Measurements from ENCODE around the gene KMT2E.

KMT2E gene

GRCh38 chr7:105132835-105133234, 118.8 kb downstream of the KMT2E start:
- no peak for DNase-seq

DNA sequence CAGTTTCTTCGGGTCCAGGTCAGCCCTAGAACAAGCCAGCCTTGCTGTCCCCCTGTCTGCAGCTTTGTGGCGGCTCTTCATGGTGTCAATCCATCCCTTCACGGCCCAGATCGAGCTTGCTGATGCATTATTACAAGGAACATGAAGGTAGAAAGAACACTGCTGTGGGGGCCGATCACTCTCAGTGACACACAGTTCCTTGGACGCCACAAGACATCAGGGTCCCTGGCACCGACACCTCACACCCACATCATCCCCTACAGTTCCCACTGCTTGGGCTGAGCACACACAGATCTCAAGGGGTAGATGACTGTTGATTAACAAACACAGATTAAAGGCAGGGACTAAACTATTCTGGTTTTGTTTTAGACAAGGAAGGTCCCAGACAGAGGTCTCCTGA, 119.4 kb downstream of the KMT2E start:
- no peak for DNase-seq

GRCh38 chr7:105133986-105134655, 120.1 kb downstream of the KMT2E start:
- DNase-seq: no peak

GRCh38 chr7:105136221-105136620, 122.2 kb downstream of the KMT2E start:
- DNase-seq: no peak

DNA sequence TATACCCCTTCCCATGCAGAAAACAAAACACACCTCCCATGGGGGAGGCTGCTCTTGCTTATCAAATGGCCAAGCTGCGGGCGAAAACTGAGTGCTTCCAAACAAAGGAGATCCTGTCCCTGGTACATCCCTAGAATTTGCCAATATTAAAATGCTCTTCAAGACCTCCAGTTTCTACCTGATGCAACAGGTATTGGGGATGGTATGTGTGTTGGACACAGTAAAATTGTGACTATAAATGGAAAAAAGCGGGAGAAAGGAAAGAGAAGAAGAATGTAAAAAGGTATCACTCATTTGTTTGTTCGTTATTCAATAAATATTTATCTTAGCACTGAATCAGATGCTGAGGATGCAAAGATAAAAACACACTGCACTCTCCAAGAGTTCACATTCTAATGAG, 123.9 kb downstream of the KMT2E start:
- no peak for DNase-seq

GRCh38 chr7:105139381-105139780, 125.4 kb downstream of the KMT2E start:
- DNase-seq: no peak

DNA sequence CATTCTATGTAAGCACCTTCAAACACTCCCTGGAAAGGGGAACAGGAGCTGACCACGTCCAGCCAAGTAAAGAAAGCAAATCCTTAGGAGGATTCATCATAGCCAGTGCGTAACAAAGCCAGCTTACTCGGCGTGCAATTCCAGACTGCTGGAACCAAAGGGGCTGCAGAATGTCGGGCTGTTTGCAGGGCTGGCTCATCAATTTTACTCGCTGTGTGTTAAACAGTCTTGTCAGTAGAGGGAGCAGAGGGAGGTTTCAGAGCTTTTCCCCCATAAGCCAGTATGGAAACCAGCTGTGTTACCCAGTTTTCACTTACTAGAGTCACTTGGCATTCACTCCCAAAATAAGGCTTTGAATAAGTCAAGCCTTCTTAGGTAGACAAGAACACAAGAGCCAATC, 127.1 kb downstream of the KMT2E start:
- DNase-seq: peak; percentile 54

DNA sequence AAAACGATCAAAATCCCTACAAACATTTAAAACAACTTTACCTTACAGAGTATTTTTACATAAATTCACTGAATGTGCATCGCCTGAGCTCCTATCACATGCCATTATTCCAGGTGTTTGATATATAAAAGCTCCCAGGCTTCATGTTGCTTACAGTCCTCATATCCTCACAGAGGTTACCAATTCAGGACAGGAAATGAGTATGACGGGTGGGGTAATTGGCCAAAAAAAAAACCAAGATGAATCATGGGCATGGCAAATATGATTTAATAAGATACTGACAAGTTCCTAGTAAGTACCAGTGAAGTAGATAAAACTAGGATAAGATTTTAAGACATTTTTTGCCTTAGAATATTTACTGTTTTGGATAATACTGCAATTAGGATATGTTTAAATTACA, 135.8 kb downstream of the KMT2E start:
- peak; percentile 49 for DNase-seq

GRCh38 chr7:105151152-105151551, 137.1 kb downstream of the KMT2E start:
- no peak for DNase-seq

DNA sequence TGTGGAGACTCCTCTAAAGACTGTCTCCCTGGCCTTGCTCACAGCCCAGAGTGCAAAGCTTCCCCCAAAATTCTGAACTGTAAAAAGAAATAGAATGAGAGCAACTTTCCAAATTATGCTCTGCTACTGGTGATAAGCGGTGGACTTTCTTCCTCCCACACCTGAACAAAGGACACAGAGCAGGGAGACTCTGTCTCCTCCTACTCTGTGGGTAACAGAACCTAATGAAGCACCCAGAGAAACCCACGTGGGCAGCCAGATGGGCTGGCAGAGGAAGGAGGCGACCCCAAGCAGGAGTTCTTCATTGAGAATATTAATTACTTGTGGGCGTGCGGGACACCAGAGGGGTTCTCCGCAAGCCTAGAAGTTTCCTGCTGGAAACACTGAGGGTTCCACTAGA, 139.5 kb downstream of the KMT2E start:
- DNase-seq: no peak

DNA sequence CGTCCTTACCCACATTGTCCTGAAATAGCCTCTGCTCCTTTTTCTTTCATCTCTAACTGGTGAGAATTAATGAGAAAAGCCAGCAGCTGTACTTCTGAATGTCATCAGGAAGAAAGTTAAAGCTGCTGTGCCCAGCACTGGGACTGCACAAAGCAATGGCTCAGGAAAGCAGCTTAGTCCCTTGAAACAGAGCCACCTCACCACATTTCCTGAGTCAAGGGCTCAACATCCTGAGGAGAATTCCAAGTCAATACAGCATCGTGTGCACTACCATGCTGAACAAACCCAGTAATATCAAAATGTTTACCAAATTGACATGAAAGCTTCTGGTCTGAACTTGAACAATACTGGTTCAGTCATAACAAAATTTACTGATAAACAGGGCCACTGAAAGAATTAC, 140.1 kb downstream of the KMT2E start:
- no peak for DNase-seq

DNA sequence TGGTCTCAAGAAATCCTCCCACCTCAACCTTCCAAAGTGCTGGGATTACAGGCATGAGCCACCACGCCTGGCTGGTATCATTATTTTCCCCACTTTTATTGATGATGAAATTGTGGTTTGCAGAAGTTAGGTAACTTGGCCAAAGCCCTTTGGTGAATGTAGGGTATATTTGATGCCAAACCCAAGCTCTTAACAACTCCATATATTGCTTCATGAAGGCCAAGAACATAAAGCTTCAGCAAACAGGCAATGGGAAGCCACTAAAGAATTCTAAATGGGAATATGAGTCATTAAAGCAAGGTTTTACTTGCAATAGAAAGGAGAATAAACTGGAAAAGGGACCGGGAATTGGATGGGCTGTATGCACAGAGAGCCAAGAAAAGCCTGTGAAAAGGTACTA, 142.7 kb downstream of the KMT2E start:
- no peak for DNase-seq

DNA sequence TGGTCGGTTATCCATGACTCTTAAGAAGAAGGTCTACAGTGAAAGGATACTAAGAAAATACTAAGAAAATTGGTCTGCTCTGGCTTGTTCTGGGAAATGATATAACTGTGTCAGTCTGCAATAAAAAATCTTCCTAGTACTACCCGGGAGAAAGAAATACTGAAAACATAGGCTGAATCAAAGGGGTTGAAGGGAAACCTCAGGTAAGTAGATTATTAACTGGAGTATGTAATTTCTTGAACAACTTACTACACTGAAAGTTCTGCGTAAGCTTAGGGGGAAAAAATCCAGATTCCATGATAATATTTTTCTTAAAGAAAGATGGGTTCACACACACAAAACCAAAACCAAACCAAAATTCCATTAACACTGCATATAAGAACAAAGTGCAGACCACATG, 143.3 kb downstream of the KMT2E start:
- no peak for DNase-seq

GRCh38 chr7:105161366-105161765, 147.4 kb downstream of the KMT2E start:
- no peak for DNase-seq
